GM19239 (cell line): ENCODE results near the gene NINJ1.

ENCODE experiments used
- DNase-seq: peaks from one replicate; pipeline ENCODE4 v3.0.0; 2011; ENCODE audit warnings: low spot score; ENCODE audit not compliant: insufficient read length
- FAIRE-seq: peaks from 2 replicates; lab custom pipeline; 2011; peaks lifted over from hg19 to GRCh38; lab: Jason Lieb, UNC

NINJ1 gene

GRCh38 chr9:93092251-93092991, 41.6 kb downstream of the NINJ1 start:
- FAIRE-seq, result no peak

GRCh38 chr9:93091453-93092081, 42.5 kb downstream of the NINJ1 start:
- FAIRE-seq, result peak; percentile 71
- DNase-seq, result no peak

More at GRCh38 chr9:93092251-93092991, 41.6 kb downstream of the NINJ1 start:
- DNase-seq, result no peak

GRCh38 chr9:93091056-93091452, 43.0 kb downstream of the NINJ1 start:
- DNase-seq (no peak), FAIRE-seq (no peak)

- DNase-seq (no peak), FAIRE-seq (no peak)
These were observed 43.9 kb downstream of the NINJ1 start for GRCh38 chr9:93090091-93090655.

- no peak for FAIRE-seq
- no peak for DNase-seq
These were observed 44.5 kb downstream of the NINJ1 start for GRCh38 chr9:93089481-93089991.

GRCh38 chr9:93089024-93089423, 45.0 kb downstream of the NINJ1 start:
- DNase-seq (no peak), FAIRE-seq (no peak)

GRCh38 chr9:93088656-93089015, 45.4 kb downstream of the NINJ1 start:
- FAIRE-seq (no peak), DNase-seq (no peak)

GRCh38 chr9:93087971-93088655, 45.9 kb downstream of the NINJ1 start:
- DNase-seq (no peak), FAIRE-seq (no peak)

- DNase-seq (no peak), FAIRE-seq (no peak)
These were observed 47.4 kb downstream of the NINJ1 start for GRCh38 chr9:93086447-93087224.

- no peak for FAIRE-seq
- DNase-seq, result no peak
These were observed 48.4 kb downstream of the NINJ1 start for GRCh38 chr9:93085676-93086075.

GRCh38 chr9:93084471-93084881, 49.6 kb downstream of the NINJ1 start:
- FAIRE-seq, result no peak

GRCh38 chr9:93083592-93084470, 50.2 kb downstream of the NINJ1 start:
- no peak for DNase-seq
- FAIRE-seq, result no peak

More at GRCh38 chr9:93084471-93084881, 49.6 kb downstream of the NINJ1 start:
- no peak for DNase-seq

- FAIRE-seq (no peak), DNase-seq (no peak)
These were observed 51.1 kb downstream of the NINJ1 start for GRCh38 chr9:93082841-93083411.

- DNase-seq, result no peak
- no peak for FAIRE-seq
These were observed 52.1 kb downstream of the NINJ1 start for GRCh38 chr9:93081931-93082330.

GRCh38 chr9:93081081-93081529, 52.9 kb downstream of the NINJ1 start:
- FAIRE-seq, result no peak
- DNase-seq, result no peak

GRCh38 chr9:93080406-93080805, 53.6 kb downstream of the NINJ1 start:
- DNase-seq (no peak), FAIRE-seq (no peak)

- no peak for DNase-seq
- no peak for FAIRE-seq
These were observed 54.7 kb downstream of the NINJ1 start for GRCh38 chr9:93079371-93079770.

- DNase-seq (no peak), FAIRE-seq (no peak)
These were observed 56.2 kb downstream of the NINJ1 start for GRCh38 chr9:93077811-93078210.

- DNase-seq (no peak), FAIRE-seq (no peak)
These were observed 56.7 kb downstream of the NINJ1 start for GRCh38 chr9:93077367-93077766.
